GM15510 (cell line): Measurements from ENCODE around the gene LOXL3.

Source experiments
- POLR2A ChIP-seq: IDR thresholded peaks from 3 replicates; pipeline ENCODE4 v1.6.1; 2011; ENCODE audit warnings: borderline replicate concordance; ENCODE audit not compliant: insufficient read length; ENCODE audit errors: extremely low read depth

Gene LOXL3

DNA sequence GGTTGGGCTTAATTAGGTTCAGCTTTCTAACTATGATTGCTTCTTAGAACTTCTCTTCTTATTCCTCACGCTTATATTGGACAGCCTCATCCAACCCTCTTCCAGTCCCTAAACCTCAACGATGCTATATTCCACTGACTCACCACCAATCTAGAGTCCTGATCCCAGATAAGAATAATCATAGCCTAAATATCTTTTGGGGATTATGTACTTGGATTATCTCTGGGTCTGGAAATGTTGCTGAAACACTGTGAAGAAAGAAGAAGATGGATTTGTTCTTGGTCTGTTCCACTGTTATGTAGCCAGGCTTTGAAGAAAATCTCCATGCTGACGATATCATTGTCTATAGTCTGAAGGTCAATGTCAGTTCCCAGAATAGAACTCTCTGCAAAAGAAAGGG, 27.7 kb upstream of the LOXL3 start:
- no peak for TF ChIP-seq POLR2A

DNA sequence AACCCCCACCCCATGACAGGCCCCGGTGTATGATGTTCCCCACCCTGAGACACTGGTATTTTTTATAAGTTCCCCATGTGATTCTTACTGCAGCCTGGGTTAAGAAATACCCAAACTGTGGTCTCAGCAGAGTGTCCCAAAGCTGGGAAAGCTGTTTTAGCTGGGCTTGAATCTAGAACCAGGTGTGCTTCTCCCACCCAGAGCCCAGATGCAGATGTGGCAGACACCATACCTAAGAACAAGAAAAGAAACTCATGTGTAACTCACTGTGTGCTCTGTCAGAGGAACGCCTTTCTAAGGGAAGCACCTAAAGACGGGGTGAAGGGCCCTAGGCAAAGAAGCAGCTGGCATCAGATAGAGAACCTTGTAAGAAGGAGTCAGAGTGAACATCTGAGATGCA, 24.7 kb upstream of the LOXL3 start:
- TF ChIP-seq POLR2A = no peak

DNA sequence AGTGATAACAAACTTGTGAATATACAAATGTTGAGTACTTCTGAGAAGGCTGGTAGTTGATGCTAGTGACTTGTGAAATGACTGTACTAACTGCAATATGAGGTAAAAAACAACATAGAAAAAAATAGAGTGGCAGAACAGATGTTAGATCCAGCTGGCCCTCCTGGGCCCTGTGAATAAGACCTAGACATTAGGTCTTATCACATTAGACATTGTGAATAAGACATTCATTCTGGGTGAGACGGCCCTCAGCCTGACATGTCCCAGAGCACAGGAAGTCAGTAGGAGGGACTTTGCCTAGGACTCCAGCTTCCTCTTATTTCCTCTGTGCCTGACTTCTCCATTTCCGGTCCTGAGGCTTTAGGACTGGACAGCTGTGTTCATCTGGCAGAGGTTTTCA, 23.7 kb upstream of the LOXL3 start:
- peak; percentile 18 for TF ChIP-seq POLR2A

DNA sequence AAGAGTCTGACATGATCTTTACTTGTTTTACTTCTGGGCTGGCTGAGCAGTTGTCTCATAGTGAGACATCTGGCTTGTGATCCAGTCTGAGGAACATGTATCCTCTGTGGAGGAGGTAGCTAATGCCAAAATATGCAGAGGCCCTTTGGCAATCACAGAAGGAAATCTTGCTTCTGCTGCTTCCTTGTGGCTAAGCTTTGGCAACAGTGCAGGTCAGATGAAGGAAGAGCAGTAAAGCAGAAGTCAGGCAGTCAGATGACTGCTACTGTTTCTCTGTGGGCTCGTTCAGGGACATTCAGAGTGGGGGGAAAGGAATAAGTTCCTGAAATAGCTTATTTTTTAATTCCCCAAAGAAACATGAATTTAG, 23.1 kb upstream of the LOXL3 start:
- no peak for TF ChIP-seq POLR2A

DNA sequence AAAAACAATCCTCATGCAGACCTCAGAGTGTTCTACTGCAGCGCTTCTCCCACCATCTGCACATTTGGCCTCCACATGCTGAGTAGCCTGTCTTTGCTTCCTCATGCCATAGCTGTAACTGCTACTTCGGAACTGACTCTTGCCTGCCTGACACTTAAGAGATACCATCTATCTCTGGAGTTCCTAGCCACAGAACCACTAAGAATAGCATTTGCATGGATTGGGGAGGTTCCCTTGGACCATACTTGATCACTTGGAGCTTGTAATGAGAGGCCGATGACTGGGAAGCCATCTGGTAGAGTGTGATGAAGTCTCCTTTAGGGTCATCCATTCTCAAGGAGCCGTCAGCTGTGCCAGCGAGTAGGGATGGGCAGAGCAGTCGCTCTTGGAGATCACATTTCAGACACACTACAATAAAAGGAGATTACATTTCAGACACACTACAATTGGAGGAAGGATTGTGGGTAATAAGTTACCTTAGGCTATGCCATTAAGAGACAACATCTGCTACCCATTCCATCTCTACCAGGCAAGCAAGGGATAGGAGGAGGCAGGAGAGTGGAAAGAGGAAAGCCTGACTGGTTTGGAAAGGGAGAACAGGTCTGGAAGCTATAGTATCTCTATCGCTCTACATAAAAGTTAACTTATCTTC, 22.6 kb upstream of the LOXL3 start:
- no peak for TF ChIP-seq POLR2A

DNA sequence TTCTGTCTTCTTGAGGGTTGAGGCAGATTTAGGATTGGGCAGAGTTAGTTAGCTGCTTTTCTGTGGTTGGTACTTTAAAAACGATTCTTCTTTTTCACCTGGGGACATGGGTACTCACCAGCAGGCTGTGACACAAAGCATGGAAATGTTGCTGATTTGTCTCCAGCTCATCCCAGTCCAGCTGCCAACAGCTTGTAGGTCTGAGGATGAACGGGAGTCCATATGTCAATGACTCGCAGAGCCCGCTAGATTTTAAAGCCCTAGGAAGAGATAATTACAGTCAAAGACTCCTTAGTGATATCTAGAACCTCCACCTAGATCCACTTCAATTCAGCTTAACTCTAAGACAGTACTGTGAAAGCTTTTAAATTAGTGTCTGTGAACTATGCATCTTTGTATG, 21.6 kb upstream of the LOXL3 start:
- TF ChIP-seq POLR2A = no peak

DNA sequence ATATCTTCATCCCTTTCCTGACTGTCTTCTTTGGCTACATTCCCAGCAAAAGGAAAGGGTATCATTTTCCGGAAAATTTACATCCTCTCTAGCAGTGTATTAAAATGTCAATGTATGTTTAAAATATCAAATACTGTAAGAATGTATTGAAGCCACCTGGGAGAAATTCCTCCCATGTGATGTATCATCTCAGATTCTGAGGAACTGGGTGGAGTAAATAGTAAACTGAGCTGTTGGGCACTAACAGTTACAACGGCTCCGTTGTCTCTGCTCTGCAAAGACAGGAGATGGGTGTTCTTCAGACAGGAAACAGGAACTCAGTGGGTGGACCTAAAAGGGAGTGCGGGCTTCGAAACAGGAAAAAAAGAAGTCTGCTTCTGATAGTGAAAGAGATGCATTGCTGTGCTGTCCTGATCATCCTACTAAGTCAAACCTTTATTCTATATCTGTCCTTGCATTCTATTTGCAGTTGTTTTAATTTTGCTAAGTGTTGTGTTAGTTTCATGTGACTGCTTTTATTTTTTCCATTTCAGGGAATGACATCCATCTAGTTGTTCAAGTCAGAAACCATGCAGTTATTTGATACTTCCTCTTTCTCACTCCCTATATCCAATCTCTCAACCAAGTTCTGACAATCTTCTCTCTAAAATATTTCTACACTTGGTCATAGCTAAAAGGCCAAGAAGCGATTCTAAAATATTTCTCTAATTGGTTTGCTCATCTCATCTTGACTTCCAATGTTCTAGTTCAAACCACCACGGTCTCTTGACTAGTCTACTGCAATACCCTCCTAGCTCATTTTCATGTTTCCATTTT, 20.2 kb upstream of the LOXL3 start:
- peak; percentile 26 for TF ChIP-seq POLR2A

DNA sequence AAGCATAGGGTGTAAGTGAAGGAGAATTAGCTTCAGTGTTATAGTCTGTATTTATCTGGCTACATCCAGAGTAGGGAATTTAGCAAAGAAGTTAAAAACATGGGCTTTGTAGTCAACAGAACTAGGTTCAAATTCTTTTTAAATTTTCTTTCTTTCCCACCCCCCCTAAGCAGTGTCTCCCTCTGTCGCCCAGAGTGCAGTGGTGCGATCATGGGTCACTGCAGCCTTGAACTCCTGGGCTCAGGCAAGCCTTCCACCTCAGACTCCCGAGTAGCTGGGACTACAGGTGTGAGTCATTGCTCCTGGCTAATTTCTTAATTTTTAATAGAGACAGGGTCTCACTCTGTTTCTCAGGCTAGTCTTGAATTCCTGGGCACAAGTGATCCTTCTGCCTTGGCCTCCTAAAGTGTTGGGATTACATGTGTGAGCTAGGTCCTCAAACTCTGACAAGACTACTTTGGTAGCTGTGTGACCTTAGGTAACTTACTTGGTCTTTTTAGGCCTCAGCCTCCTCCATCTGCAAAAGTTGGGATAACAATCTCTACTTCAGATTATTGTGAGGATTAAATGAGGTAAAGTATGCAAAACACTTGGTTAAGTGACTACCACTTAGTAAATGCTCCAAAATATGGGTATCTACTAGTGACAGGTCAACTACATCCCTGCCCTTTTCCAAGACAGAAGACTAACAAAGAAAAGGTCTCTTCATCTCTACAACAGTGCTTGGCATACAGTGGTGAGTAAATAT, 18.6 kb upstream of the LOXL3 start:
- no peak for TF ChIP-seq POLR2A

DNA sequence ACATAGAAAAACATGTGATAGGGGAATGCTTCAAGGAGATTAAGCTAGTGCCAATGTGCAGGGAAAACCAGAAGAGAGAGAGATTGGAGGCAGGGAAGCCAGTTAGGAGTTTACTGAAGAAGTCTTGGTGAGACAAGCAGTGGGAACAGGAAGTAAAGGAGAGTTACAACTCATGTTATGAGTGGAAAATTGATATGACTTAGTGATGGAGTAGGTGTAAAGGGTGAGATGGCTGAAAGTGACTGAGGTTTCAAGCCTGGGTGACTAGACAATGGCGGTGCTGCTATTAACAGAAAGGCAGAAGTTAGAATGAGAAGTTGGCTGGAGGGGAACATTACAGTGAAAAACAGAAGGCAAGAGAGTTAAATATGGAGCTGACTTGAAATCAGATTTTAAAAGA, 17.3 kb upstream of the LOXL3 start:
- no peak for TF ChIP-seq POLR2A

DNA sequence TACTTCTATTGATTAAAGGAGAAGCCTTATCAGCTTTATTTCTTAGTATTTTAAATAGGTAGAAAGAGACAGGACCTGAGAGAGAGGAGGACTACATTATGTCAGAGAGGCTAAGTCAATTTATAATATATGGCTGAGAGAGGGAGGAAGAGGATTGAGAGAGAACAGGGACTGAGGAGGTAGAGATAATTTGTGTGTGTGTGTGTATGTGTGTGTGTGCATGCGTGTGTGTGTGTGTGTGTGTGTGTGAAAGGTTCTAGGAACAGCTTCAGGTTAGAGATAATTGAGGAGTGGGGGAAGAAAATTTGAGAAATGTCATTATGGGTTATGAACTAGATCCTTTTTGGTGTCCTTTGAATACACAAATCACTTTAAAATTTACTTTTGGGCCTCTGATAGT, 15.9 kb upstream of the LOXL3 start:
- TF ChIP-seq POLR2A = no peak

DNA sequence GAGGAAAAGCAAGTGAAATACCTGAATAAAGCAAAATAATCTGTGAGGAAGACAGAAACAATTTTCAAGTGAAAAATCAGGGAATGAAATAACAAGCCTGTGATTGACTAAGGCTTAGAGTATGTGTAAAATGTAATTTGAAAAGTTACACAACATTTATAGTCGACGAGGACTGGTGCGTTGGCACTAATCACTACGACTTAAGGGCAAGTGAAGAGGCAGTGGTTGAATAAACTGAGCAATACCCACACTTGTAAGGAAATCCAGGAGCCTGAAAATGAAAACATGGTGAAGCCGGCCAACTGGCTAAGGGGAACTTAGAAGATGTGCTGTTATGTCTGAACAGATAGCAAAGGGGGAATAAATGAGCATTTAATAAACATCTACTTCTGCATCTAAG, 14.1 kb upstream of the LOXL3 start:
- no peak for TF ChIP-seq POLR2A

DNA sequence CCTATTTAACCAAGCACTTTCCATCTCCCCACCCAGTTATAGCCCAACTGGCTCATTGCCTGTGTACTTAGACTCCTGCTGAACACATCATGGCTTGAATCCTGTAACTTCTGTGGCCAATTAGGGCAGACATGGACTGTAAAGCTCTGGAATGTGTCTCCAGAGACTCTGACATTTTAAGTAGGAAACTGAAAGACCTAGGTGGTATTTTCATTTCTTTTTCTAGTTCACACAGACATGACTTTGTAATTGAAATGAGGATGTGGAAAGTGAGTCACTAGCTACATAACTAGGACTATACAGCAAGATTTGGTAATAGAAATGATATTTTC, 13.0 kb upstream of the LOXL3 start:
- no peak for TF ChIP-seq POLR2A

DNA sequence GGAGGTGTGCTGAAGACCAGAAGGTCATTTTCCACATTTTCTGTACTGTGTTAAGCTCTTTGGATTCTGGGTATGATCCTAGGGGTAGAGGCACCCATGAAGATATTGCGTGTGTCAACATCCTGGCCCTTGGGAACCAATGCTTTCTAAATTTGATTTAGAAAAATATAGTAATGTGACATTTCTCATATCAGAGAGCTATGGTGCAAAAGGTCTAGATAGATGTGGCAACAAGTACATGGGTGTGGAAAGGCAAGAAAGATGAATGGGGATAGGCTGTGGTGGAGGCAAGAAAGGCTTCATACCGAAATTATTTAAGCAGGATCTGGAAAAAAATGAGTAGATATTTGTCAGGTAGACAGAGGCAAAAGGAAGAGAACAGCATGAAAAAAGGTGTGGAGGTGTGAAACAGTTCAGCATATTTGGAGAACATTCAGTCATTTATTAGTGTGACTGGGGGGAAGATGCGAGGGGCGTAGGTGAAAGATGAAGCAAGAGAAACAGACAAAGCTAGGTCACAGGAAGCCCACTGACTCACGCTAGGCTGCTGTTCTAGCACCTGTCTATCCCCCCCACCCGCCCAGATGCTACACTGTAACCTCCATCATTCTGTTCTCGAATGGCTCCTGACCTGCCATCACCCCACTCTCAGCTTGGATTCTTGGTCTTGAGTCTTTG, 12.5 kb upstream of the LOXL3 start:
- no peak for TF ChIP-seq POLR2A

DNA sequence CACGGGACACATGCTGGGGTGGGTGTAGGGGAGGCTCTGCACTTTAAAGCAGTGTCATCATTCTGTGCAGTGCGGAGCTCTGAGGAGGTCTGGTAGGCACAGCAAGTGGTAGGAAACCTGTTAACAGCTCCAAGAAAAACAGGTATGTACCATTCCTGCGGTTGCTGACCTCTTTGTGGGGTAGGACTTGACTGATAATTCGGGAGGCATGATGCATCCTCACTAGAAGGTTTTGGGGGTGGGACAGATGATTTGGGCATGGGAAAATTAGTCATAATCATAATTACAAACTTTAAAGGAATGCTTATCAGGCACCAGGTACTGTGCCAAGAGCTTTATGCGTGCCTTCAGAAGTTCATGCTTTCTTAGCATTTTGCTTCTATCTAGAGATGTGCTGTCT, 10.5 kb upstream of the LOXL3 start:
- TF ChIP-seq POLR2A = no peak

DNA sequence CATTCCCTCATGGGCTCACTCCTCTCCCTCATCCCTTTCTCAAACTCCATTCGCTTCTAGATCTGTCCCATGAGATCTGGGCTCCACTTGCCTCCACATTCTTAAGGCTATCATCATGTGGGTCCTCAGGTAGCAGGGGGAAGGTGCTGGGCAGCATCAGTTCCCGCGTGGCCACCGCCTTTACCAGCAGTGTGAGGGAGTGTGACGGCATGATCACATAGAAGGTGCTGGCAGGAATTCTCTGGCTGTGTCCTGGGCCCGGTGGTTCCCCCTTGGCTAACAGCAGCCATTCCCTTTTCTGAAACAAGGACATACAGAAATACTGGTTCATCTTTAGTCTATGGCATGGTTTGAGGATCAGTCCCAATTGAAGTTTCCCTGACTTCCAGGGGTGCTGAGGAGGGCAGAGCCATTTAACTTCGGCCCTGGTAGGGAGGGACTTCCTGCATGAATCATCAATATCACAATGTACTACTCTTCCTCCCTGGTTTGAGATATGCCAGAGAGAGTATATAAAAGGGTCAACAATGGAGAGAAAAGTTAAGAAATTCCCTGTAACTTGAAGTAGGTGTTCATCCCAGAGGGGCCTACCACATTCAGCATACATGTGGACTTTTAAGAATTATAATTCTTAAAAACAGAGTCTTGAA, 8.5 kb upstream of the LOXL3 start:
- TF ChIP-seq POLR2A = no peak
